Thyroid gland (tissue), 4 donors: Measurements from ENCODE around the gene SP7.

Source experiments
- CTCF ChIP-seq, 6 experiments: fragments of 200-600 bp in 3 of 6; fragments of 450-650 bp in 3 of 6; sonication (generic) in 3 of 6; IDR thresholded peaks; one replicate each; pipeline ENCODE4 v1.5.1; 2016 to 2019; ENCODE audit warnings: antibody characterized with exemption in 6 of 6, mild to moderate bottlenecking in 2 of 6, inconsistent platforms in 1 of 6, moderate library complexity in 1 of 6
- POLR2A ChIP-seq, 2 donors: fragments of 450-650 bp; IDR thresholded peaks; one replicate each; pipeline ENCODE4 v1.6.1; 2017; ENCODE audit warnings: antibody characterized with exemption in 2 of 2, mild to moderate bottlenecking in 2 of 2, moderate library complexity in 1 of 2

GRCh38 chr12:53300187-53300586, 36.0 kb downstream of the SP7 start:
- TF ChIP-seq CTCF (IDR thresholded peaks at IDR 0.05) (no peak), POLR2A (IDR thresholded peaks at IDR 0.05) (no peak)
